Activated B cell treated with CpG ODN at 0.5 μM for 24 hours (primary cell): Measurements from ENCODE around the gene BTN1A1. TPM values are rescaled to one million over a fixed set of nuclear protein-coding genes. Genes with fewer than 3 reads are reported as not detected.
"Not testable (repeated sequence)": the region's sequence is repeated elsewhere in the genome, so short reads cannot be mapped to it uniquely, and the experiment has no call there.

Source experiments
- ATAC-seq: fragments of 200-7000 bp; cut with Tn5 transposase; one replicate; pipeline ENCODE4 v1.10.0; 2021; ENCODE audit warnings: low read depth, mild to moderate bottlenecking, moderate library complexity
- CTCF ChIA-PET: fragments of 350-600 bp; sonication (Branson Sonifier 250); formaldehyde crosslinking; loops from one replicate; lab custom pipeline; 2021; ENCODE audit warnings: antibody characterized with exemption; lab: Charles Lee
- POLR2A ChIA-PET: fragments of 350-600 bp; sonication (Branson Sonifier 250); formaldehyde crosslinking; loops from one replicate; lab custom pipeline; 2021; ENCODE audit warnings: antibody characterized with exemption; lab: Charles Lee
- DNase-seq: peaks from one replicate; pipeline ENCODE4 v3.0.0; 2022
- H3K27ac Mint-ChIP-seq: one replicate; pipeline ENCODE4 v1.8.0; 2020; ENCODE audit warnings: mixed read lengths
- H3K27me3 Mint-ChIP-seq: one replicate; pipeline ENCODE4 v1.8.0; 2021; ENCODE audit warnings: mixed read lengths
- H3K36me3 Mint-ChIP-seq: one replicate; pipeline ENCODE4 v1.8.0; 2021; ENCODE audit warnings: low read depth, mixed read lengths
- H3K4me1 Mint-ChIP-seq: one replicate; pipeline ENCODE4 v1.8.0; 2021; ENCODE audit warnings: mixed read lengths
- H3K4me3 Mint-ChIP-seq: one replicate; pipeline ENCODE4 v1.8.0; 2020; ENCODE audit warnings: mild to moderate bottlenecking, mixed read lengths
- H3K9me3 Mint-ChIP-seq: one replicate; pipeline ENCODE4 v1.8.0; 2020; ENCODE audit warnings: mixed read lengths
- intact Hi-C: fragments of 100-400 bp; cut with micrococcal nuclease; formaldehyde crosslinking; loops from one replicate; pipeline ENCODE4 v1.15.1; 2024
- total RNA-seq: library from RNA; stranded (reverse); gene quantifications from 2 replicates; pipeline ENCODE4 v1.2.3, GENCODE V29; 2022
- TF ChIP-seq, protein P1 (sequence below): fragments of 200-600 bp; IDR thresholded peaks from one replicate; pipeline ENCODE4 v1.8.0; 2022; ENCODE audit warnings: antibody characterized with exemption, mild to moderate bottlenecking

BTN1A1 gene
- total RNA-seq, 1 donor from 2014 or later, result 0.18 TPM

DNA sequence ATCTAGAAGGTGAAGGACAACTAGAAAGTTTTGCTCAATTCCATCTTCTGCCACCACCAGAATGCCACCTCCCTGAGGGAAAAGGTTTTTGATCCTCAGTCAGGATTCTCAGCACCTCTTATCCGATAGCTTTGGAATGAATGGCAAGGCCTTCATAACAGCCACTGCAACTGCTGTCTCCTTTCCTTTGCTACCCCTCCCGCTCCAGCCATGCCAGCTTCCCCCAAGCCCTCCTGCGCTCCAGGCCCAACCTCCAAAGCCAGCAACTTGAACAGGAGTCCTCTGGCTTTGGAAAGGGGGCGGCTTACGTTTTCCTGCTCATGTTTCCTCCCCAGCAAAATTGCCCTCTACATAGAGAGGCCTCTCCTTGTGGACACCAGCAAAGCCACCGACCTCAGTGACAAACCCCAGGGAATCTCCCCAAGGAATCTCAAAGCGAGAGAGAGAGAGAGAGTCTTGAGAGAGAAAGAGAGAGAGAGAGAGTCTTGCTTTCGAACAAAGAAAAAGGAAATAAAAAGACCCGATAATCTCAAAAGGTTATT lies 42.8 kb upstream of the BTN1A1 start:
- intact Hi-C loops, result loop anchor here (1.0 to 2.0 kb wide), 3 partner anchors 17 to 75 kb away; partner anchors contain the start of gene BTN3A3
- H3K36me3 Mint-ChIP-seq, result peaks cover 51% of the 10 kb centered on the region

DNA sequence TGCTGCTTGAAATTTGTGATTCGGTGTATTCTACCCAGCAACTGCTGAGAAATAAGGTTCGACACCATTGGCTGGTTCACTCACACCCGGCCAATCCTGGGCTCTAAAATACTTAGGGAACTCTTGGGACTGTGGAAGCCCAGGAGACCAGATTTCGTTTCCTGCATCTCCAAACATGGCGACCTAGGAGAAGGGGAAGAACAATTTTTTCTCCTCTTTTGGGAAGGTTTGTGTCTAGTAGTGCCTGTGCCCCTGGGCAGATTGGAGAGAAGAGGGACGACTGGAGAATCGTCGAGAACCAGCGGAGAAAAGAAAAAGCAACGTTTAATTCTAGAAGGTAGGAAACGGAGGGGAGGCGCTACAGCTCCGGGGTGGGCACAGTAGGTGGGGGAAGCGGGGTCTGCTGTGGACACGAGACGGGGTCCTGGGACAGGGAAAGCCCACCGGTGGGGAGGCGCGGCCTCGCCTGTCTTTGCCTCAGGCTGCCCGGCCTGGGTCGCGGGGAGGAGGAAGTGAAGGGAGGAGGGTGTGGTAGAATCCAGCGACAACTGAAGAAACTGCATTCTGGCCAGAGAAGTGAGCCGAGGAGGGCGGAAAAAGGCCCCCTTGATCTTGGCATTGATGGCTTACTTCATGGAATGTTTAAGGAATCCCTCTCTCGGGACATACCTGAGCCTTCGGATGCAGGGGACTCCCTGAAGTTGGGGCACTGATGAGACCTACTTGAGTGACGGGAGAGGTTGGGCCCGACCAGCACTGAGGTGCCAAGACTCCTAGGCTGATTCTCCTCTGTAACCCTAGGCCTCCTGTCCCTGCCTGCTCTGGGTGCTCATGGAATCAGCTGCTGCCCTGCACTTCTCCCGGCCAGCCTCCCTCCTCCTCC lies 42.1 kb upstream of the BTN1A1 start, which contains the start of gene BTN2A1:
BTN2A1 (plus strand) TSS at position 150 of the 883 bp plus-strand sequence; CDS start at position 832, 682 bp downstream.
- ChIA-PET POLR2A (interaction anchor here (0.6 to 1.4 kb wide), 6 partner anchors 13 to 250 kb away, joined by 3 to 7 read pairs (median 4); partner anchors contain the start of genes BTN3A3 and HMGN4), CTCF (no interaction called here)
- Mint-ChIP-seq H3K4me1 (peaks cover 70% of the 10 kb centered on the region), H3K9me3 (no peaks in the 10 kb centered on the region), H3K27me3 (no peaks in the 10 kb centered on the region), H3K4me3 (peak within 1 kb of the TSS; percentile 98), H3K27ac (peak within 1 kb of the TSS; percentile 96), H3K36me3 (peaks cover 54% of the 10 kb centered on the region)
- peak; percentile 49 for DNase-seq
- intact Hi-C loops, result loop anchor here (1.0 to 2.0 kb wide), 4 partner anchors 15 to 75 kb away; partner anchors contain the start of gene BTN3A3
- TF ChIP-seq, protein P1, sequence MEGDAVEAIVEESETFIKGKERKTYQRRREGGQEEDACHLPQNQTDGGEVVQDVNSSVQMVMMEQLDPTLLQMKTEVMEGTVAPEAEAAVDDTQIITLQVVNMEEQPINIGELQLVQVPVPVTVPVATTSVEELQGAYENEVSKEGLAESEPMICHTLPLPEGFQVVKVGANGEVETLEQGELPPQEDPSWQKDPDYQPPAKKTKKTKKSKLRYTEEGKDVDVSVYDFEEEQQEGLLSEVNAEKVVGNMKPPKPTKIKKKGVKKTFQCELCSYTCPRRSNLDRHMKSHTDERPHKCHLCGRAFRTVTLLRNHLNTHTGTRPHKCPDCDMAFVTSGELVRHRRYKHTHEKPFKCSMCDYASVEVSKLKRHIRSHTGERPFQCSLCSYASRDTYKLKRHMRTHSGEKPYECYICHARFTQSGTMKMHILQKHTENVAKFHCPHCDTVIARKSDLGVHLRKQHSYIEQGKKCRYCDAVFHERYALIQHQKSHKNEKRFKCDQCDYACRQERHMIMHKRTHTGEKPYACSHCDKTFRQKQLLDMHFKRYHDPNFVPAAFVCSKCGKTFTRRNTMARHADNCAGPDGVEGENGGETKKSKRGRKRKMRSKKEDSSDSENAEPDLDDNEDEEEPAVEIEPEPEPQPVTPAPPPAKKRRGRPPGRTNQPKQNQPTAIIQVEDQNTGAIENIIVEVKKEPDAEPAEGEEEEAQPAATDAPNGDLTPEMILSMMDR, result no peak
- peak; percentile 98 for ATAC-seq

More for the DNA sequence above, 42.8 kb upstream of the BTN1A1 start:
- Mint-ChIP-seq H3K27ac (peak overlapping the region; percentile 96), H3K4me1 (peaks cover 69% of the 10 kb centered on the region), H3K4me3 (peak overlapping the region; percentile 98), H3K9me3 (no peaks in the 10 kb centered on the region), H3K27me3 (no peaks in the 10 kb centered on the region)
- TF ChIP-seq, protein P1, result no peak
- peak; percentile 8 for ATAC-seq
- no peak for DNase-seq
- ChIA-PET CTCF (no interaction called here), POLR2A (interaction anchor here (0.7 to 1.4 kb wide), 4 partner anchors 13 to 80 kb away, joined by 3 to 7 read pairs (median 4); partner anchors contain the start of genes BTN3A3 and HMGN4)

DNA sequence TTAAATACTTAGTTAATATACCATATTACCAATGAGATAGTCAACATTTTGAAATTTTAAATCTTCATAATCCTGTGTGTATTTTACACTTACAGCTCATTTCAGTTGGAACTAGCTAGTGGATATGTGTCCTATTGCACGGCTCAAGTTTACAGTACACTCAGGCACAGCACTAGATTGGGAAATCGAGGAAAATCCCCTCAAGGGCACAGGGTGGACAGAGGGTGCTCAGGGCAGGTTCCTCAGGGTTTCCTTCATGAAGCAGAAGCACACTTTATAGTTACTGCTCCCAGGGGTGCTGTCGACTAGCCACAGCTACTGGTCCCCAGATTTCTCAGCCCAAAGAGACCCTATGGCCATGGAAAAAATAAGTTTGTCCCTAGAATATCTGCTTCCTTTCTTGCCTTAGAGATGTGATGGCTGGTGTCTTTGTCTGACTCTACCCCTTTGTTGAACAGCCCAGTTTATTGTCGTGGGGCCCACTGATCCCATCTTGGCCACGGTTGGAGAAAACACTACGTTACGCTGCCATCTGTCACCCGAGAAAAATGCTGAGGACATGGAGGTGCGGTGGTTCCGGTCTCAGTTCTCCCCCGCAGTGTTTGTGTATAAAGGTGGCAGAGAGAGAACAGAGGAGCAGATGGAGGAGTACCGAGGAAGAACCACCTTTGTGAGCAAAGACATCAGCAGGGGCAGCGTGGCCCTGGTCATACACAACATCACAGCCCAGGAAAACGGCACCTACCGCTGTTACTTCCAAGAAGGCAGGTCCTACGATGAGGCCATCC lies 40.9 kb upstream of the BTN1A1 start:
- Mint-ChIP-seq H3K27ac (peak overlapping the region; percentile 19), H3K9me3 (no peaks in the 10 kb centered on the region), H3K4me1 (peaks cover 77% of the 10 kb centered on the region), H3K4me3 (peak overlapping the region; percentile 65), H3K27me3 (no peaks in the 10 kb centered on the region), H3K36me3 (peaks cover 64% of the 10 kb centered on the region)
- ATAC-seq (no peak), DNase-seq (no peak)
- ChIA-PET POLR2A (interaction anchor here (1.0 kb wide), 1 partner anchor 19 kb away, joined by 3 read pairs; no protein-coding TSS in a partner anchor), CTCF (no interaction called here)
- intact Hi-C loops, result no loop called here
- TF ChIP-seq, protein P1, result no peak

DNA sequence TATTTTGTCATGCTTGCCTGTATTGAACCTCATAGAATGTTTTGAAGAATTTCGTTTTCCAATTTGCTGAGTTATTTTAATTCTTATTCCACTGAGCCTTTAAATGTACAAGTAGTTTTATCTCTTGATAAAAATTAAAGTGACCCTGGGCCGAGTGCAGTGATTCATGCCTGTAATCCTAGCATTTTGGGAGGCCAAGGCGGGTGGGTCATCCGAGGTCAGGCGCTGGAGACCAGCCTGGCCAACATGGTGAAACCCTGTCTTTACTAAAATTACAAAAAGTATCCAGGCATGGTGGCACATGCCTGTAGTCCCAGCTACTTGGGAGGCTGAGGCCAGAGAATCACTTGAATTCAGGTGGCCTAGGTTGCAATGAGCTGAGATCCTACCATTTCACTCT lies 38.8 kb upstream of the BTN1A1 start:
- Mint-ChIP-seq H3K4me3 (peak overlapping the region; percentile 6), H3K36me3 (peaks cover 80% of the 10 kb centered on the region), H3K4me1 (peaks cover 76% of the 10 kb centered on the region)
- H3K9me3 Mint-ChIP-seq, DNase-seq, H3K27ac Mint-ChIP-seq, intact Hi-C loops, ATAC-seq, H3K27me3 Mint-ChIP-seq: not testable (repeated sequence)
- ChIA-PET POLR2A (interaction anchor here (0.6 to 2.6 kb wide), 2 partner anchors 13 to 66 kb away, joined by 3 to 11 read pairs; no protein-coding TSS in a partner anchor), CTCF (interaction anchor here (1.3 kb wide), 1 partner anchor 12 kb away, joined by 4 read pairs; no protein-coding TSS in a partner anchor)

DNA sequence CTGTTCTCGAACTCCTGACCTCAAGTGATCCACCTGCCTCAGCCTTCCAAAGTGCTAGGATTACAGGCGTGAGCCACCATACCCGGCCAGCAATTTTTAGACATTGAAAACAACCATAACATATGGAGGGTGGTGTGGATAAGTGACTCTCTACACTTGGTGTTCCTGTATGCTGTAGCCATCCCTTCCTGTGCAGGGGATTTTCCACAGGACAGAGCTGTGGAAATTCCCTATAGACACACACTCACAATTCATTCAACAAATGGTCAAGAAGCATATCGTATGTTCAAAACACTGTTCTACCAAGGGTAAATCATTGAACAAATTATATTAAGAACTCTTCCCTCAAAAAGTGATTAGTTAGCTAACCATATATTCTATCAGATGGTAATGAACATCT lies 36.1 kb upstream of the BTN1A1 start:
- intact Hi-C loops, result no loop called here
- DNase-seq (no peak), ATAC-seq (no peak)
- TF ChIP-seq, protein P1, result no peak
- H3K27me3 Mint-ChIP-seq, result no peaks in the 10 kb centered on the region
- H3K27ac Mint-ChIP-seq, result peak overlapping the region; percentile 59
- peaks cover 95% of the 10 kb centered on the region for H3K36me3 Mint-ChIP-seq
- CTCF ChIA-PET, result no interaction called here
- H3K4me1 Mint-ChIP-seq, result peaks cover 68% of the 10 kb centered on the region
- no peak overlapping the region for H3K4me3 Mint-ChIP-seq
- H3K9me3 Mint-ChIP-seq, result no peaks in the 10 kb centered on the region
- POLR2A ChIA-PET, result interaction anchor here (1.1 to 1.5 kb wide), 2 partner anchors 9 to 68 kb away, joined by 3 to 5 read pairs; no protein-coding TSS in a partner anchor
